Activated CD8-positive, alpha-beta T cell treated with anti-CD3 and anti-CD28 coated beads, Interleukin-2, amount 10 ng/mL, durations not matched to agents 7 days and 5 days (primary cell): ENCODE measurements around the gene SRSF6. TPM values are rescaled to one million over a fixed set of nuclear protein-coding genes. Genes with fewer than 3 reads are reported as not detected.
"Not testable (repeated sequence)": the region's sequence is repeated elsewhere in the genome, so short reads cannot be mapped to it uniquely, and the experiment has no call there.

ENCODE experiments used
- ATAC-seq: fragments of 150-1000 bp; cut with Tn5 transposase; one replicate; pipeline ENCODE4 v1.10.0; 2021; ENCODE audit warnings: moderate library complexity
- CTCF ChIA-PET: fragments of 350-600 bp; sonication (Branson Sonifier 250); formaldehyde crosslinking; loops from one replicate; lab custom pipeline; 2021; ENCODE audit warnings: antibody characterized with exemption; lab: Charles Lee
- POLR2A ChIA-PET: fragments of 350-600 bp; sonication (Branson Sonifier 250); formaldehyde crosslinking; loops from one replicate; lab custom pipeline; 2021; ENCODE audit warnings: antibody characterized with exemption; lab: Charles Lee
- DNase-seq: peaks from one replicate; pipeline ENCODE4 v3.0.0-alpha.2; 2020
- H3K27ac Mint-ChIP-seq: one replicate; pipeline ENCODE4 v1.8.0; 2021; ENCODE audit warnings: mild to moderate bottlenecking, mixed read lengths
- H3K27me3 Mint-ChIP-seq: one replicate; pipeline ENCODE4 v1.8.0; 2021; ENCODE audit warnings: low read depth, mixed read lengths
- H3K36me3 Mint-ChIP-seq: one replicate; pipeline ENCODE4 v1.8.0; 2021; ENCODE audit warnings: low read depth, mixed read lengths
- H3K4me1 Mint-ChIP-seq: one replicate; pipeline ENCODE4 v1.8.0; 2021; ENCODE audit warnings: low read depth, mixed read lengths
- H3K4me3 Mint-ChIP-seq: one replicate; pipeline ENCODE4 v1.8.0; 2021; ENCODE audit warnings: mild to moderate bottlenecking, mixed read lengths
- H3K9me3 Mint-ChIP-seq: one replicate; pipeline ENCODE4 v1.8.0; 2022; ENCODE audit warnings: mixed read lengths; ENCODE audit not compliant: insufficient read depth
- total RNA-seq, 2 experiments: library from RNA; stranded (reverse); gene quantifications; one replicate each; pipeline ENCODE4 v1.2.3, GENCODE V29; 2021

Gene SRSF6
- 100 to 1,000 TPM; 141 to 142 TPM for total RNA-seq

GRCh38 chr20:43457640-43458421, at the start of gene SRSF6:
SRSF6 (plus strand) TSS chr20:43457896; CDS start chr20:43458034, 138 bp downstream.
- peak; percentile 94 for DNase-seq
- ChIA-PET CTCF (interaction anchor here (1.1 to 2.3 kb wide), 5 partner anchors 8 to 622 kb away, joined by 3 to 20 read pairs (median 3); no protein-coding TSS in a partner anchor), POLR2A (interaction anchor here (0.6 to 3.1 kb wide), 31 partner anchors 8 to 1193 kb away, joined by 3 to 28 read pairs (median 4); partner anchors contain the start of genes ADA, IFT52 and MYBL2)
- H3K36me3 Mint-ChIP-seq = peaks cover 34% of the 10 kb centered on the region
- H3K9me3 Mint-ChIP-seq = no peaks in the 10 kb centered on the region
- peak; percentile 84 for ATAC-seq
- H3K27me3 Mint-ChIP-seq = peaks cover 11% of the 10 kb centered on the region
- H3K4me1 Mint-ChIP-seq = peaks cover 37% of the 10 kb centered on the region
- peak within 1 kb of the TSS; percentile 92 for H3K4me3 Mint-ChIP-seq
- peak within 1 kb of the TSS; percentile 99 for H3K27ac Mint-ChIP-seq

- ATAC-seq = no peak
- Mint-ChIP-seq H3K4me3 (no peak overlapping the region), H3K4me1 (no peaks in the 10 kb centered on the region), H3K27me3 (peaks cover 21% of the 10 kb centered on the region), H3K27ac (no peak overlapping the region), H3K36me3 (no peaks in the 10 kb centered on the region), H3K9me3 (peaks cover 6% of the 10 kb centered on the region)
- peak; percentile 29 for DNase-seq
- ChIA-PET POLR2A (no interaction called here), CTCF (interaction anchor here (0.8 to 2.5 kb wide), 15 partner anchors 8 to 1674 kb away, joined by 3 to 8 read pairs (median 4); no protein-coding TSS in a partner anchor)
These were observed 48.7 kb upstream of the SRSF6 start for GRCh38 chr20:43408848-43409576.

DNA sequence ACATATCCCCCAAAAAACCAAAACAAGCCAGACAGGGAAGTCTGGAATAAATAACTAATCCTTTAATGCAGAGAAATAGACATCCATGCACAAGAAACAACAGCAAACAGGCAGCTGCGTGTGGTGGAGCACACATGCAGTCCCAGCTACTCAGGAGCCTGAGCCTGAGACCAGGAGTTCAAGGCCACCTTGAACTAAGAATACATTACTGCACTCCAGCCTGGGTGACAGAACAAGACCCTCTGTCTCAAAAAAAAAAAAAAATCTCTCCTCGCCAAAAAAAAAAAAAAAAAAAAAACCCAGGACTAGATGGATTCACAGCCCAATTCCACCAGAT, 48.2 kb upstream of the SRSF6 start:
- ChIA-PET POLR2A (no interaction called here), CTCF (interaction anchor here (1.0 to 2.5 kb wide), 12 partner anchors 8 to 1675 kb away, joined by 3 to 8 read pairs (median 4); no protein-coding TSS in a partner anchor)
- no peaks in the 10 kb centered on the region for H3K4me1 Mint-ChIP-seq
- ATAC-seq (no peak), DNase-seq (no peak)
- H3K27me3 Mint-ChIP-seq = peaks cover 21% of the 10 kb centered on the region
- H3K9me3 Mint-ChIP-seq = peaks cover 6% of the 10 kb centered on the region
- no peak overlapping the region for H3K4me3 Mint-ChIP-seq
- H3K36me3 Mint-ChIP-seq = no peaks in the 10 kb centered on the region
- no peak overlapping the region for H3K27ac Mint-ChIP-seq

DNA sequence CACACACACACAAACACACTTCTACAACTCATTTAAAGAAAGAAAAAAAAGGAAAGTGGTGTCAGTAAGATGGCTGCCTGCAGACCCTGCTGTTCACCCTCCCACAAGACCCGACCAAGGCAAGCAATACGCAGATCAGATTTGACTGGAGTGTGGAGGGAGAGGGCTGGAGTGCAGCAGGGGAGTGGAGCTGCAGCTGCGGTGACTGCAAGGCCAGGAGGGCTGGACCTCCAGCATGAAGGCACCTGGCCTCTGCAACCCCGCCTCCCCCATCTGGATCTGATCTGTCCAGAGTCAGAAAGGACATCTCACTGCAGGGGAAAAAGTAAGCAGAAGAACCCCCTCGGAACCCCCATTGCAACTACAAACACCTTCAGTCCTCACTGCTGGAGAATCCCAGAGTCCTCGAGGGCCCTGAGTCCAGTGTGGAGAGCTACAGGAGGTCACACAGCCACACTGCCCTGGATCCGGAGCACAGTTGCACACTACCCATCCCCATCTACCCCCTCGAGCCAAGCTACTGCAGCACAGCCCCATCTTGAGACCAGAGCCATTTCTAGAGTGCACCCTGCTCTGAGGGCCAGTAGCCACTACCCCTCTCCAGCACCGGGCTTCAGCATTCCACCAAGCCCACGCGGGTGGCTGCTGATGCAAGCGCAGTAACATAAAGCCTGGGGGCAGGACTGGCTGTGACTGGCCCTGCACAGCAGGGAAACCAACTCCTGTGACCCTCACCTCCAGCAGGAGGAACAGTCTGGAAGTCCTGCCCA, 41.9 kb upstream of the SRSF6 start:
- H3K27ac Mint-ChIP-seq = no peak overlapping the region
- H3K4me3 Mint-ChIP-seq = no peak overlapping the region
- DNase-seq (no peak), ATAC-seq (no peak)
- peaks cover 22% of the 10 kb centered on the region for H3K9me3 Mint-ChIP-seq
- ChIA-PET CTCF (no interaction called here), POLR2A (no interaction called here)
- H3K27me3 Mint-ChIP-seq = peaks cover 8% of the 10 kb centered on the region
- no peaks in the 10 kb centered on the region for H3K36me3 Mint-ChIP-seq
- no peaks in the 10 kb centered on the region for H3K4me1 Mint-ChIP-seq

DNA sequence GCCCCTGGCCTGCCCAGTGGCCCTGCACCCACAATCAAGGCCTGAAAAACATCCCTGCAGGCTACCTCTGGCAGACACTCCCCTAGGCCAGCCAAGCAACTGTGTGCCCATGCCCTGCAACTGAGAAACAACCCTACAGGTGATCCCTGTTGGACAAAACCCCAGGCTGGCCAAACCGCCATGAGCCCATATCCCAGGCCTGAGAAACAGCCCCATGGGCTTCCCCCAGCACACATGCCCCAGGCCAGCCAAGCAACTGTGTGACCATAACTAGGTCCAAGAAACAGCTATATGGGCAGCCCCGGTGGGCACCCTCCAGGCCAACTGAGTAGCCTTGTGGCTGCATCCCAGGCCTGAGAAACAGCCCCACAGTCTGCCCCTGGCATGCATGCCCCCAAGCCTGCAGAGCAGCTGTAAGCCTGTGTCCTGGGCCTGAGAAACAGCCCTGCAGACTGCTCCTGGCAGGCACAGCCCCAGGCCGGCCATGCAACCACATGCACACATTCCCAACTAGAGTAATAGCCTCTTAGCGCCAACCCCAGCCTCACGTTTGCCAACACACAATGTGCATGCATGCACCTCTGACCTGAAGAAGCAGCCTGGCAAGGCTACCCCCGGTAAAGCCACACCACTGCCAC, 41.0 kb upstream of the SRSF6 start:
- no peak for ATAC-seq
- POLR2A ChIA-PET = no interaction called here
- H3K27ac Mint-ChIP-seq = no peak overlapping the region
- H3K4me1 Mint-ChIP-seq = no peaks in the 10 kb centered on the region
- CTCF ChIA-PET = interaction anchor here (0.9 kb wide), 1 partner anchor 7 kb away, joined by 3 read pairs; no protein-coding TSS in a partner anchor
- no peak for DNase-seq
- H3K27me3 Mint-ChIP-seq = peaks cover 5% of the 10 kb centered on the region
- H3K9me3 Mint-ChIP-seq = peaks cover 22% of the 10 kb centered on the region
- no peak overlapping the region for H3K4me3 Mint-ChIP-seq
- H3K36me3 Mint-ChIP-seq = no peaks in the 10 kb centered on the region

DNA sequence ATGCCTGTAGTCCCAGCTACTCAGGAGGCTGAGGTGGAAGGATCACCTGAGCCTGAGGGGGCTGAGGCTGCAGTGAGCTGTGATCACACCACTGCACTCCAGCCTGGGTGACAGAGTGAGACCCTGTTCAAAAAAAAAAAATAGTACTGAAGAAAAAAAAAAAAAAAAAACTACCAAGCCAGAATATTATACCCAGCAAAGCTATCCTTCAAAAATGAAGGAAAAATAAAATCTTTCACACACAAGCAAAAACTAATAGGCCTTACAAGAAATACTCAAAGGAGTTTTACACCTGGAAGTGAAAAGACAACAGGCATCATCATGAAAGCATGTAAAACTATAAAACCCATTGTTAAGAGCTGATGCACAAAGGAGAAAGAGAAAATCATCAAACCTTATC, 37.5 kb upstream of the SRSF6 start:
- peaks cover 4% of the 10 kb centered on the region for H3K27me3 Mint-ChIP-seq
- no peaks in the 10 kb centered on the region for H3K4me1 Mint-ChIP-seq
- no peak for DNase-seq
- H3K9me3 Mint-ChIP-seq = peaks cover 22% of the 10 kb centered on the region
- POLR2A ChIA-PET = no interaction called here
- CTCF ChIA-PET = no interaction called here
- ATAC-seq = no peak
- H3K4me3 Mint-ChIP-seq = no peak overlapping the region
- no peak overlapping the region for H3K27ac Mint-ChIP-seq
- no peaks in the 10 kb centered on the region for H3K36me3 Mint-ChIP-seq

DNA sequence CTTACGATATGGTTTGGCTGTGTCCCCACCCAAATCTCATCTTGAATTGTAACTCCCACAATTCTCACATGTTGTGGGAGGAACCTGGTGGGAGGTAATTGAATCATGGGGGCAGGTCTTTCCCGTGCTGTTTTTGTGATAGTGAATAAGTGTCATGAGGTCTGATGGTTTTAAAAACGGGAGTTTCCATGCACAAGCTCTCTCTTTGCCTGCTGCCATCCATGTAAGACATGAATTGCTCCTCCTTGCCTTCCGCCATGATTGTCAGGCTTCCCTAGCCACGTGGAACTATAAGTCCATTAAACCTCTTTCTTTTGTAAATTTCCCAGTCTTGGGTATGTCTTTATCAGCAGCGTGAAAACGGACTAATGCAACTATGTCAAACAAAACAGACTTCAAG, 36.8 kb upstream of the SRSF6 start:
- H3K27ac Mint-ChIP-seq, ATAC-seq, CTCF ChIA-PET, H3K4me1 Mint-ChIP-seq, H3K36me3 Mint-ChIP-seq, POLR2A ChIA-PET, H3K4me3 Mint-ChIP-seq, H3K27me3 Mint-ChIP-seq, DNase-seq: not testable (repeated sequence)
- H3K9me3 Mint-ChIP-seq = peaks cover 22% of the 10 kb centered on the region

DNA sequence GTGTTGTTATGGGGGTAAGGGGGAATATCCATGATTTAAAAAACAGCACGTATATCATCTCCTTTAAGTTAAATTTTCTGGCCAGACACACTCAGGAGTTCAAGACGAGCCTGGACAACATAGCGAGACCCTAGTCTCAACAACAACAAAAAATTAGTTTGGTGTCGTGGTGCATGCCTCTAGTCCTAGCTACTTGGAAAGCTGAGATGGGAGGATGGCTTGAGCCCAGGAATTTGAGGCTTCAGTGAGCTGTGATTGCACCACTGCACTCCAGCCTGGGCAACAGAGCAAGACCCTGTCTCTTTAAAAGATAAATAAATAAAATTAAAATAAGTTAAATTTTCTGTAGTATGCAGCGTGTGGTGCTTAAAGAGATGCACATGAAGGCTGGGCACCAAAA, 31.5 kb upstream of the SRSF6 start:
- DNase-seq (no peak), ATAC-seq (no peak)
- Mint-ChIP-seq H3K4me1 (no peaks in the 10 kb centered on the region), H3K9me3 (no peaks in the 10 kb centered on the region), H3K36me3 (no peaks in the 10 kb centered on the region), H3K4me3 (no peak overlapping the region), H3K27me3 (peaks cover 11% of the 10 kb centered on the region), H3K27ac (no peak overlapping the region)
- CTCF ChIA-PET = no interaction called here
- POLR2A ChIA-PET = no interaction called here

DNA sequence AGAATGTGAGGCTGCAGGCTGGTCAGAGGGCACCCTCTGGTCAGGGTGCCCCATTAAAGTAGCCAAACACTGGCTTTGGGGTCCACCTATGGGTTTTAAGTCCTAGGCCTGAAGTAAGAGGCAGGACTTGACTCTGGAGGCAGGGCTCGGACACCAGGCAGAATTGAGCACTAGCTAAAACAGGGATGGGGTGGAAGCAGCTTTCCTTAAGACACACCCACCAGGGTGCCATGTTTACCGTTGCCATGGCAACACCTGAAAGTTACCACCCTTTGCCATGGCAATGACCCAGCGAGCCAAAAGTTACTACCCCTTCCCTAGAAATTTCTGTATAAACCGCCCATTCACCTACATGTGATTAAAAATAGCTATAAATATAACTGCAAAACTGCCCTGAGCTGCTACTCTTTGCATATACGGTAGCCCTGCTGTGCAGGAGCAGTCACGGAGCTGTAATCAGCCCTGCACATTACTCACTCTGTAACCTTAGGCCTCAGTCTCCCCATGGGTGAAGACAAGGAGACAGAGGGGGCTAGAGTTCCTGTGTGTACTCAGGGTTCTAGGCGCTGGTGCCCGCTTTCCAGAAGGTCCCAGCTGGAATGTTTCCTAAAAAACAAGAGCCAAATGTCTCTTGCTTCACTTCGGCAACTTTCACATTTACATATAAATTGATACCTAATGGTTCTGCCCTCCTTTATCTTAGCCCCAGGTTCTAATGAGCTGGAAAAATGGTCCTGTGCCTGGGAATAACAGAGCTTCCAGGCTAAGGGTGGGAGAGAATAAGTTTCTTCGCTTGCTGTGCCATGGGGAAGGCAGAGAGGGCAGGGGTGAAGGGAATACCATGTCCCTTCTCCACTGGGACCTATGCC, 27.2 kb upstream of the SRSF6 start:
- Mint-ChIP-seq H3K36me3 (no peaks in the 10 kb centered on the region), H3K9me3 (no peaks in the 10 kb centered on the region), H3K4me1 (no peaks in the 10 kb centered on the region), H3K27ac (no peak overlapping the region), H3K4me3 (no peak overlapping the region), H3K27me3 (peaks cover 13% of the 10 kb centered on the region)
- ATAC-seq (no peak), DNase-seq (no peak)
- POLR2A ChIA-PET = no interaction called here
- CTCF ChIA-PET = interaction anchor here (1.0 to 1.5 kb wide), 2 partner anchors 13 to 18 kb away, joined by 3 read pairs; no protein-coding TSS in a partner anchor

DNA sequence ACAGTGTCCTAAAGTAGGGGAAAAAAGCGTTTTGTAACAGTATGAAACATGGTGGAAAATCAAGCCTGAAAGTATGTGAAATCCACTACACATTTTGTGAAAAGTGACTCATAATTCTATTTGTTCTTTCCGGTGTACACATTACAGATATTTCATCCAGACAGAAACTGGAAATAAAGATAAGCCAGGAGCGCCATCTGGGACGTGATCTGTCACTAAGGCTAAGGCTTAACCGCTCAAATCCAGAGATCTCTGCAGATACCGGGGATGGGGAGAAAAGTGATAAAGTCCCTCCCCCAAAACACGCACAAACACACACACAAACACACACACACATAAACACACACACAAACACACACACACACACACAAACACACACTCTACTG, 26.6 kb upstream of the SRSF6 start:
- ChIA-PET CTCF (interaction anchor here (1.0 kb wide), 1 partner anchor 18 kb away, joined by 3 read pairs; no protein-coding TSS in a partner anchor), POLR2A (no interaction called here)
- H3K27ac Mint-ChIP-seq = no peak overlapping the region
- H3K36me3 Mint-ChIP-seq = no peaks in the 10 kb centered on the region
- H3K4me1 Mint-ChIP-seq = no peaks in the 10 kb centered on the region
- peaks cover 13% of the 10 kb centered on the region for H3K27me3 Mint-ChIP-seq
- no peak overlapping the region for H3K4me3 Mint-ChIP-seq
- no peaks in the 10 kb centered on the region for H3K9me3 Mint-ChIP-seq
- DNase-seq (no peak), ATAC-seq (no peak)
